Measurements from ENCODE around the gene RPL22L1.

DNA sequence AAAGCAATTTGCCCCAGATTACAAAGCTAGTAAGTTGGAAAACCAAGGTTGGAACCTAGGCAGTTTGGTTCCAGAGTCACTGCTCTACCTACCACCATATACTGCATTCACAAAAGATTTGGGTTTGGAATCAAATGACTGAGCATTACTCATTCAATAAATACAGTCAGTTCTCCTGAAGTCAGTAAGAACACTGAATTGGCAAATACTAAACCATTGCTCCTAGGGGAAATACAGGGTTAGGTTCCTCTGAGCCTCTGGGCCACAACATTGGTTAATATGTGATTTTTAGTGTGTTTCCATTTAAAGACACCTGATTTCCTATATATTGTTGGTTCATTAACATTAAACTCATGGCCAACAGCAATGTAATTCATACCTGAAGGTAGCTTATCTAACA, 40.5 kb upstream of the RPL22L1 start:
- TF ChIP-seq EZH2 (IDR thresholded peaks at IDR 0.05) = no peak
- no peak for TF ChIP-seq FOXP2 (optimal IDR thresholded peaks at IDR 0.05; ENCODE audit: control extremely low read depth, extremely low read length, insufficient read depth)

Data from SK-N-MC (cell line).